ENCODE measurements around the gene FAM200A.

GRCh38 chr7:99525713-99526440, 26.0 kb downstream of the FAM200A start:
- TF ChIP-seq, protein P1, sequence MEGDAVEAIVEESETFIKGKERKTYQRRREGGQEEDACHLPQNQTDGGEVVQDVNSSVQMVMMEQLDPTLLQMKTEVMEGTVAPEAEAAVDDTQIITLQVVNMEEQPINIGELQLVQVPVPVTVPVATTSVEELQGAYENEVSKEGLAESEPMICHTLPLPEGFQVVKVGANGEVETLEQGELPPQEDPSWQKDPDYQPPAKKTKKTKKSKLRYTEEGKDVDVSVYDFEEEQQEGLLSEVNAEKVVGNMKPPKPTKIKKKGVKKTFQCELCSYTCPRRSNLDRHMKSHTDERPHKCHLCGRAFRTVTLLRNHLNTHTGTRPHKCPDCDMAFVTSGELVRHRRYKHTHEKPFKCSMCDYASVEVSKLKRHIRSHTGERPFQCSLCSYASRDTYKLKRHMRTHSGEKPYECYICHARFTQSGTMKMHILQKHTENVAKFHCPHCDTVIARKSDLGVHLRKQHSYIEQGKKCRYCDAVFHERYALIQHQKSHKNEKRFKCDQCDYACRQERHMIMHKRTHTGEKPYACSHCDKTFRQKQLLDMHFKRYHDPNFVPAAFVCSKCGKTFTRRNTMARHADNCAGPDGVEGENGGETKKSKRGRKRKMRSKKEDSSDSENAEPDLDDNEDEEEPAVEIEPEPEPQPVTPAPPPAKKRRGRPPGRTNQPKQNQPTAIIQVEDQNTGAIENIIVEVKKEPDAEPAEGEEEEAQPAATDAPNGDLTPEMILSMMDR (IDR thresholded peaks at IDR 0.05) = no peak
- TF ChIP-seq POLR2AphosphoS5 (IDR thresholded peaks at IDR 0.05) (no peak), POLR2A (IDR thresholded peaks at IDR 0.05; ENCODE audit: low read depth) (no peak)
